Measurements from ENCODE around the gene CCDC88C.

DNA sequence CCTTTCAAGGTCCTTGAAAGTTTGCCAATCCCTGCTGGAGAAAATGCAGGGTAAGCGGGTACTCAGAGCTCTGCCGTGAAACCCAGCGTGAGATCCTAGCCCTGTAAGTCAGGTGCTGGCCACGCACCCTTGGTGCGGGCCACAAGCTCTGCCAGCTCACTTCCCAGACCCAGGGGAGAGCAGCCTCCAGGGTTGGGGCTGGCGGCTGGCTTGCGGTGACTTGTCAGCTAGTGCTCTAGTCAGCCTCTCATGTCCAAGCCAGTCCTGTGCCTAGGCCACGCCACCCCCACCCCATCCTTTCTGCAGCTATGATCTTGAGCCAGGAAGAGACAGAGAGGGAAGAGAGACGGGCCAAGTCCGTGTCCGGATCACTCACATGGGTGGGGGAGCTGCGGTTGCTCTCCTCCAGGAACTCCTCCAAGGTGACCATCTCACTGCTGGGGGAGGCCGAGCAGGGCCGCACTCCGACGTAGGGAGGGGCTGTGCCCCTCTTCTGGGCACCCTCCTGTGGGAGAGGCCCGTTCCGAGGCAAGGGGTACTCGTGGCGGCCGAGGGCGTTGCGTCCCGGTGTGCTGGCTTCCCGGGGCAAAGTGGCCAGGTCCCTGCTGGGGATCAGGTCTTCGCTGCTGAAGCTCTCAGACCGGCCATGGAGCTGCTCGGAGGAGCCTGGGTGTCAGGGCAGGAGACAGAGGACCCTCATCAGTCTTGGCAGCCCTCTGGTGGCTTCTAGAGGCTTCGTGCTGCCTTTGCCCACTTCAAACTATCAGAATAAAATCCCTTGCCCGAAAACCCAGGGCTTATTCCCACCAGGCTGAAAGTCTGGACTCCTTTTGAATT lies 139.9 kb downstream of the CCDC88C start:
- TF ChIP-seq, protein P1, sequence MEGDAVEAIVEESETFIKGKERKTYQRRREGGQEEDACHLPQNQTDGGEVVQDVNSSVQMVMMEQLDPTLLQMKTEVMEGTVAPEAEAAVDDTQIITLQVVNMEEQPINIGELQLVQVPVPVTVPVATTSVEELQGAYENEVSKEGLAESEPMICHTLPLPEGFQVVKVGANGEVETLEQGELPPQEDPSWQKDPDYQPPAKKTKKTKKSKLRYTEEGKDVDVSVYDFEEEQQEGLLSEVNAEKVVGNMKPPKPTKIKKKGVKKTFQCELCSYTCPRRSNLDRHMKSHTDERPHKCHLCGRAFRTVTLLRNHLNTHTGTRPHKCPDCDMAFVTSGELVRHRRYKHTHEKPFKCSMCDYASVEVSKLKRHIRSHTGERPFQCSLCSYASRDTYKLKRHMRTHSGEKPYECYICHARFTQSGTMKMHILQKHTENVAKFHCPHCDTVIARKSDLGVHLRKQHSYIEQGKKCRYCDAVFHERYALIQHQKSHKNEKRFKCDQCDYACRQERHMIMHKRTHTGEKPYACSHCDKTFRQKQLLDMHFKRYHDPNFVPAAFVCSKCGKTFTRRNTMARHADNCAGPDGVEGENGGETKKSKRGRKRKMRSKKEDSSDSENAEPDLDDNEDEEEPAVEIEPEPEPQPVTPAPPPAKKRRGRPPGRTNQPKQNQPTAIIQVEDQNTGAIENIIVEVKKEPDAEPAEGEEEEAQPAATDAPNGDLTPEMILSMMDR (IDR thresholded peaks at IDR 0.05): no peak
- TF ChIP-seq, protein P2, sequence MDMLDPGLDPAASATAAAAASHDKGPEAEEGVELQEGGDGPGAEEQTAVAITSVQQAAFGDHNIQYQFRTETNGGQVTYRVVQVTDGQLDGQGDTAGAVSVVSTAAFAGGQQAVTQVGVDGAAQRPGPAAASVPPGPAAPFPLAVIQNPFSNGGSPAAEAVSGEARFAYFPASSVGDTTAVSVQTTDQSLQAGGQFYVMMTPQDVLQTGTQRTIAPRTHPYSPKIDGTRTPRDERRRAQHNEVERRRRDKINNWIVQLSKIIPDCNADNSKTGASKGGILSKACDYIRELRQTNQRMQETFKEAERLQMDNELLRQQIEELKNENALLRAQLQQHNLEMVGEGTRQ (IDR thresholded peaks at IDR 0.05): no peak
- no peak for TF ChIP-seq RARB (CRISPR knock-in tag; IDR thresholded peaks at IDR 0.05)
- TF ChIP-seq SMC3 (IDR thresholded peaks at IDR 0.05): no peak
- no peak for TF ChIP-seq CHD4 (IDR thresholded peaks at IDR 0.05; ENCODE audit: borderline replicate concordance)
- TF ChIP-seq PHF8 (IDR thresholded peaks at IDR 0.05; ENCODE audit: borderline replicate concordance, low read depth): no peak
- TF ChIP-seq MYC (IDR thresholded peaks at IDR 0.05; ENCODE audit: borderline replicate concordance, low read length): no peak
- TF ChIP-seq, protein P3, sequence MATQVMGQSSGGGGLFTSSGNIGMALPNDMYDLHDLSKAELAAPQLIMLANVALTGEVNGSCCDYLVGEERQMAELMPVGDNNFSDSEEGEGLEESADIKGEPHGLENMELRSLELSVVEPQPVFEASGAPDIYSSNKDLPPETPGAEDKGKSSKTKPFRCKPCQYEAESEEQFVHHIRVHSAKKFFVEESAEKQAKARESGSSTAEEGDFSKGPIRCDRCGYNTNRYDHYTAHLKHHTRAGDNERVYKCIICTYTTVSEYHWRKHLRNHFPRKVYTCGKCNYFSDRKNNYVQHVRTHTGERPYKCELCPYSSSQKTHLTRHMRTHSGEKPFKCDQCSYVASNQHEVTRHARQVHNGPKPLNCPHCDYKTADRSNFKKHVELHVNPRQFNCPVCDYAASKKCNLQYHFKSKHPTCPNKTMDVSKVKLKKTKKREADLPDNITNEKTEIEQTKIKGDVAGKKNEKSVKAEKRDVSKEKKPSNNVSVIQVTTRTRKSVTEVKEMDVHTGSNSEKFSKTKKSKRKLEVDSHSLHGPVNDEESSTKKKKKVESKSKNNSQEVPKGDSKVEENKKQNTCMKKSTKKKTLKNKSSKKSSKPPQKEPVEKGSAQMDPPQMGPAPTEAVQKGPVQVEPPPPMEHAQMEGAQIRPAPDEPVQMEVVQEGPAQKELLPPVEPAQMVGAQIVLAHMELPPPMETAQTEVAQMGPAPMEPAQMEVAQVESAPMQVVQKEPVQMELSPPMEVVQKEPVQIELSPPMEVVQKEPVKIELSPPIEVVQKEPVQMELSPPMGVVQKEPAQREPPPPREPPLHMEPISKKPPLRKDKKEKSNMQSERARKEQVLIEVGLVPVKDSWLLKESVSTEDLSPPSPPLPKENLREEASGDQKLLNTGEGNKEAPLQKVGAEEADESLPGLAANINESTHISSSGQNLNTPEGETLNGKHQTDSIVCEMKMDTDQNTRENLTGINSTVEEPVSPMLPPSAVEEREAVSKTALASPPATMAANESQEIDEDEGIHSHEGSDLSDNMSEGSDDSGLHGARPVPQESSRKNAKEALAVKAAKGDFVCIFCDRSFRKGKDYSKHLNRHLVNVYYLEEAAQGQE (IDR thresholded peaks at IDR 0.05): no peak

All from A549 (cell line).